GM18951 (cell line): ENCODE results near the gene OSTF1.

Source experiments
- POLR2A ChIP-seq: IDR thresholded peaks from 4 replicates; pipeline ENCODE4 v1.6.1; 2011; ENCODE audit warnings: mild to moderate bottlenecking; ENCODE audit not compliant: insufficient read length, insufficient read depth; ENCODE audit errors: extremely low read depth
- in situ Hi-C: fragments of 300-500 bp; cut with MboI; formaldehyde crosslinking; loops from one replicate; pipeline ENCODE4 v1.12.0; 2022; ENCODE audit warnings: low sequenced_read_pairs, mixed read lengths, inconsistent platforms; ENCODE audit not compliant: unreplicated experiment

The OSTF1 gene

DNA sequence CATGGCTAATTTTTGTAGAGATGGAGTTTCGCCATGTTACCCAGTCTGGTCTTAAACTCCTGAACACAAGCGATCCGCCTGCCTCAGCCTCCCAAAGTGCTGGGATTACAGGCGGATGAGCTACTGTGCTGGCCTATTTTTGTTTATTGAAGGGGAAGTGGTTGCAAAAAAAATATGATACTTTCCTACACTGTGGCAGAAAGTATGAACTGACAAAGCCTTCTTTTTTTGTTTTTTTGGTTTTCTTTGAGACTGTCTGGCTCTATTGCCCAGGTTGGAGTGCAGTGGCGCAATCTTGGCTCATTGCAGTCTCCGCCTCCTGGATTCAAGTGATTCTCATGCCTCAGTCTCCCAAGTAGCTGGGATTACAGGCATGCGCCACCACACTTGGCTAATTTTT lies 50.9 kb downstream of the OSTF1 start:
- no peak for TF ChIP-seq POLR2A
- in situ Hi-C loops: no loop called here

DNA sequence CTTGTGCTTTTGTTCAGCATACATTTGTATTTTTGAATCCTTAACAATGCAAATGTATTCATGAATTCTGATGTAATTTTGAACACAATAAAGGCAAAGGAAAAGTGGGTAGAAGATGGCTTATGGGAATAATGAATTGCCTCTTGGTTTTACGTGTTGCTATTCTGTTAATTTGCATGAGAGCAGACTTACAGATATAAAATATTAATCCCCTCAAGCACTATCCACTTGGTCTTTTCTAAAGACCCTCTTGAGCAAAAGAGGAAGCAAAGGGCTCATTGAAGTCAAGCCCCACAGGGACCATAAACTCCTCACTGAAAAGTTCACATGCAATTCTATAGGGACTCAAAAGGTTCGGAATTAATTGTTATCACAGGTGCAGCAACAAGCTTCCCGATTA lies 51.9 kb downstream of the OSTF1 start:
- TF ChIP-seq POLR2A: no peak

DNA sequence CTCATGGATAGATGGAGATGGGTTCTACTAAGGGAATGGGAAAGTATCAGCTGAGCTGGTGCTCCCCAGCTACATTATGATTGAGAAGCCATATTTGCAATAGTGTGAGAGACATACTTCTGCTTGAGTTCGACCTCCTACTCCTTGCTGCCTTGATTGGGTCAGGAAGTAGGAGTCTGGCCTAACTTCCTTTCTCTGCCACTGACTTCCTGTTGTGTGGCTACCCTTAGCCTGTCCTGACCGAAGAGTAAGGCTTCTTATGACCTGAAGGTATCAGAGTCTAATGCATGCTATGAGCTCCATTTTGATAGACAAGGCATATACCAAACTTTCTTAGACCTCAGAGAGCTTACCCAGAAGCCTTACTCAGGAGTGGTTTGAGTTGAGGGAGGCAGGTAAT lies 53.9 kb downstream of the OSTF1 start:
- TF ChIP-seq POLR2A: no peak
- in situ Hi-C loops: no loop called here

More for the DNA sequence above, 51.9 kb downstream of the OSTF1 start:
- in situ Hi-C loops: no loop called here

DNA sequence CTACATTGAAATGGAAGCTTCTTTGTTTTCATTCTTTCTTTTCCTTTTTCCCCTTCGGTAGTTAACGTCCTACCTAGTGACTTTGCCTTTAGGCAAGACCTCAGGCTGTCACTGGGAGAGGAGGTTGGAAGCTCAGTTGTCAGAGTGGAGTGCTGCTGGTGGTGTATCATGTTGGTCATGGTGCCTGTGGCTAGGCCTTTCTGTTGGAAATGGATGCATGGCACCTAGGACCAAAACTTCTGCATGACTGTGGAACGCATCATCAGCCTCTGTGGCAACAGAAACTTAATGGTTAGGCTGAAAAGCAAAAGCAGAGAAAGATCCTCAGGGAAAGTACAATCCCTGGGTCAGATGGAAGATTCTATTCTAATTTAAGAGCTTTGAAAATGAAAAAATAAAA lies 57.9 kb downstream of the OSTF1 start:
- in situ Hi-C loops: no loop called here
- TF ChIP-seq POLR2A: no peak

DNA sequence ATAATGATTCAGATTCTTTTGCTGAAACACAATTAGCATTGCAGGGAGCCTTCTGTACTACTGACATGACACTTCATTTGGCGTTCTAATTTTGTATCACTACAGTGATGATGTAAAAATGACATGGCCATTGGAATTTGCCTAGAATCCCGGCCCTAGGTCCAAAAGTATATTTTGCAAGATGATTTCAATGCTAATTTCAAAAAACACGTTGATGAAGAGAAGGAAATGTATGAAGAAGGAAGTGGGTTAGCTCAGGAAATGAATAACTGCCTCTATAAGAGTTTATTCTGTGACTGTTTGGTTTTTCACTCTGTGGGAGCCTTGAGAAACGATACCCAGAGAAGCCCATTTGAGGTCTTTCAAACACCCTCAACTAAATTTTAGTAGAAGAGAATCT lies 59.3 kb downstream of the OSTF1 start:
- no peak for TF ChIP-seq POLR2A
- in situ Hi-C loops: no loop called here

DNA sequence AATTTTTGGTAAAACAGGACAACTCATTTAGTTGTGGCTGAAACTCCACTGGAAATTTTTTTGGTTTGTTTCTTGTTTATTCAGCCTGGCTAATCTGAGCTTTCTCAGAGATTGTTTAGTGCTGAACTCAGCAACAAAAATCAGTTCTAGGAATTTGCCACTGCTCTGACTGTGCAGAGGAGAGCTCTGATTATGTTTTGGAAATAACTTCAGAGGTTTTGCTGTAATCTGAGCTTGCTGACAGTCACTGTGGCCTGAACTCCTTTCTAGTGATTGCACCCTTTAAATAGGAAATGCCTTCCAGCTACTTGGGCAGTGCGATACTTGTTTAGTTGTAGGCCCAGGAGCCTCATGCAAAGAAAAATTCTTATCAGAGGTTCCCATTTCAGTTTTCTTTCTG lies 60.2 kb downstream of the OSTF1 start:
- no peak for TF ChIP-seq POLR2A
- in situ Hi-C loops: no loop called here

DNA sequence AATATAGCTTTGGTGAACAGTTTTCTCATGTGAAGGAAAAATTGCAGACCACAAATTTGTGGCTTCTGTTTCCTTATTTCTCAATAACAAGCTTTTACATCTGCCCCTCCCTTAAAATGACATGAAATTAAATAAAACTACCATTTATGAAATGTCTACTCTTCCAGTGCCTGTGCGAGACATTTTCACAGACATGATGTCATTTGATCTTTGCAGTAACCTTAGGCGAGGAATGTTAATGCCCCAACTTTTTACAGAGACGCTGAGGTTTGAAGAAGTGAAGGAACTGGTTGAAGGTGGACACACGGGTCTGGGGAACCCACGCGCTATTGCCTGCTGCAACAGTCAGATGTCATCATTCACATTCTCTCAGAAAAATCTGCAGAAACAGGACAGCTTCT lies 61.5 kb downstream of the OSTF1 start:
- no peak for TF ChIP-seq POLR2A
- in situ Hi-C loops: no loop called here

DNA sequence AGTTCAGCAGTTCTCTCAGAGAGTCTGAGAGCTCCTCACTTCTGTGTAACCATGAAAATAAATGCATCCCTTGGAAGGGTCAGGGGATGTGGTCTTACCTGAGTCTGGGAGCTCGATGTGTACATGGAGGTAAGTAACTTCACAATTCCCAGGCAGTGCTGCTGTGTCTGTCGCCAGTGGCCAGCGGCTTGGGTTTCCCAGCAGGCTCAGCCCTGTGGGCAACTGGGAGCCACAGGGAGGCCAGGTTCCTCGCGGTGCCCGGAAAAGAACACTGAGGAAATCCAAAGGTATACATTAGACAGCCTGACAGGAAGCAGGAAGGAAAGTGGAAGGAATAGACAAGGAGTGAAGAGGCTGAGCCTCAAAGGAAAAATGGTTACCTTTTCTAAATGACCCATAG lies 62.2 kb downstream of the OSTF1 start:
- in situ Hi-C loops: no loop called here

DNA sequence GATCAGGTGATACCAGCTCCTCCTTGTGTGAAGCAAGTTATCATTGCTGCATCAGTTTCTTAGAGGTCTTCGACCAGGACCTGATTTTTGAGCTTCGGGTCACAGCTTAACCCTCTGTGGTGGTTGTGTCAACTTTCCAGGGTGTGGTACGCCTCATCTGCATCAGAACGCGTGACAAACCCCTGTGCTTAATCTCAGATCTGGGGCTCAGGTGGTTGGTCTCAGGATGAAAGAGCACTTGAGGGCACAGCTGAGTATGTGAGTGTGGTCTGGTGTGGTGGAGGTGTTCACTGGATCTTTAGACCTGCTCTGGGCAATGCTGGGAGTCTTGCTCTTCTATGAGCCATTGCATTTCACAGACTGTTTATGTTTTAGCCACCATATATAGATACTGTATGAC lies 64.1 kb downstream of the OSTF1 start:
- in situ Hi-C loops: no loop called here
- no peak for TF ChIP-seq POLR2A

More for the DNA sequence above, 62.2 kb downstream of the OSTF1 start:
- no peak for TF ChIP-seq POLR2A

DNA sequence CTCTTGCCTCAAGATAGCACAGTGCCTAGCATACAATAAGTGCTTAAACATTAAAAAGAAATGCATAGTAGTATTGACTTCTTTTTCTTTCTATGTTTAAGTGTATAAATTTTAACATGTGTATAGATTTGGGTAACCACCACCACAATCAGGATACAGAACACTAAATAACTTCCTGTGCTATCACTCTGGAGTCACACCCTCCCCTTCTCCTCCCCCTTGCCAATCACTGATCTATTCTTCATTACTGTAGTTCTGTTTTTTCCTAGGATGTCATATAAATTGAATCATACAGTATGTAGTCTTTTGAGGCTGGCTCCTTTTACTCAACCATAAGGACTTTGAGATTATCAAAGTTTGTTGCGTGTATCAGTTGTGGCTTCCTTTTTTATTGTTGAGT lies 68.5 kb downstream of the OSTF1 start:
- no peak for TF ChIP-seq POLR2A
- in situ Hi-C loops: no loop called here

DNA sequence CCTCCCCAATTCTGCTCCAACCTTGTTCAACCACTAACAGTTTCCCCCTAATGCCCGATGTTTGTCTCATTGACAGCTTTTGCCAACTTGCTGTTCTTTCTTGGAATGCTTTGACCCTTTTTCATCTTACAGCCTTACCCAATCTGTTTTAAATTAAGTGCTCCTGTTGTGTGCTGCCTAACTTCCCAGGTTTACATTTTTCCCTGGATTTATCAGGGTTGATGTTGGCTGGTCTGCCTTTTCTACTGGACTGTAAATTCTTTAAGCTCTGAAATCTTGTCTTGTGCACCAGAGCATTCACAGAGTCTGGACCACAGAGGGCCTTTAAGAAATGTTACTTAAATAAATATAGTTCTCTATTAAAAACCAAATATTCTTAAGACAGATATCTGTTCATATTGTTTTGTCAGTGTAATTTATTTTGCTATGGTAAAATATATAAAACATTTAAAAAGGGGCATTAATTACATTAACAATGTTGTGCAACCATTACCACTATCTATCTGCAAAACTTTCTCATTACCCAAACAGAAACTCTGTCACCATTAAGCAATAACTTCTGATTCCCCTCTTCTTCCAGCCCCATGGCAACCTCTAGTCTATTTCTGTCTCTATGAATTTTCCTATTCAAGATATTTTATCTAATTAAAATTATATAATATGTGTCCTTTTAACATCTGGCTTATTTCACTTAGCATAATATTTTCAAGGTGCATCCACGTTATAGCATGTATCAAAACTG lies 73.0 kb downstream of the OSTF1 start:
- in situ Hi-C loops: no loop called here
- no peak for TF ChIP-seq POLR2A

DNA sequence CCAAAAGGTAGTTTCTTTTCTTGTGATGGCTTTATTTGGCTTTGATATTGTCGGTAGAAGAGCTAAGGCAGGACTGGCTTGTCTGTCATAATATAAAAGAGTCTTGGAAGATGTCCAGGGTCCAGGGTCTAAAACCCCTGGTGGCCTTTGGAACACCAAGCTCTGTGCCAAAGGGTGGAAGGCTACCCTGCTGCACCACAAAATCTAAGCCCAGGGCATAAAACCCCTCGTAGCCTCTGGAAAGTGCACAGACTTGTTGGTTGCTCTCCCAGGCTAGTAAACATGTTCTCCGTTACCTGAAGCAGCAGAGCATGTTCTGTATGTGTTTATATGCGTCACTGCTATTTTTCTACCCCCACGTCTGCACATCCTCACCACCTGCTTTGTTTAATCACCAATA lies 75.5 kb downstream of the OSTF1 start:
- in situ Hi-C loops: no loop called here

DNA sequence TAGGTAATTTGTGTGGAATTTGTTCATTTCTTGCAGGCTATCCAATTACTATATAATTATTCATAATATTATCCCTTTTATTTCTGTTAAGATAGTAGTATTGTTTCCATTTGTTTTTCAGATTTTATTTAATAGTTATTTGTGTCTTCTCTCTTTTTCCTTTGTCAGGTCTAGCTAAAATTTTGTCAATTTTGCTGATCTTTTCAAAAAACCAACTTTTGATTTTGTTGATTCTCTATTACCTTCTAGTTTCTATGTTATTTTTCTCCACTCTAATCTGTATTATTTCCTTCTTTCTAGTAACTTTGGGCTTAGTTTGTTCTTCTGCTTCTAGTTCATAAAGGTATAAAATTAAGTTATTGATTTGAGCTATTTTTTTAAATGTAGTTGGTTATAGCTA lies 76.3 kb downstream of the OSTF1 start:
- no peak for TF ChIP-seq POLR2A
- in situ Hi-C loops: no loop called here

More for the DNA sequence above, 75.5 kb downstream of the OSTF1 start:
- no peak for TF ChIP-seq POLR2A

DNA sequence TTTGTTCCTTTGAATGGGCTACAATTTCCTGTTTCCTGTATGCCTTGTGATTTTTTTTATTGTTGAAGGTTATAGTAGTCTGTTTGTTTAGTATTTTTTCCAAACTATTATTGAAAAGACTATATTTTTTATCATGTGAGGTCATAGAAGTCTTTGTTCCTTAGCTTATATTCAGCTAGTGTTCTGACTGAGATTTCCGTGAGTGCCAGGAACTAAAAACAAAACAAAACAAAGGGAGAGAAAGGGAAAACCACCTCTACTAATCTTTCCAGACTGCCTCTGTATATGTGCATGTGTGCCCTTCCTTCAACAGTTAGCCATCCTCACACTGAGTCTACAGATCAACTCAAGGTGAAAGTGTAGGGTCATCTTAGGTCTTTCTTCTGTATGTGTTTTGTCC lies 79.0 kb downstream of the OSTF1 start:
- no peak for TF ChIP-seq POLR2A
- in situ Hi-C loops: no loop called here
